Measurements from ENCODE around the gene WIPI1.
A peak's percentile ranks its signal among the peaks of the same experiment; 100 is the strongest.
"Not testable (repeated sequence)": the region's sequence is repeated elsewhere in the genome, so short reads cannot be mapped to it uniquely, and the experiment has no call there.

WIPI1 gene

DNA sequence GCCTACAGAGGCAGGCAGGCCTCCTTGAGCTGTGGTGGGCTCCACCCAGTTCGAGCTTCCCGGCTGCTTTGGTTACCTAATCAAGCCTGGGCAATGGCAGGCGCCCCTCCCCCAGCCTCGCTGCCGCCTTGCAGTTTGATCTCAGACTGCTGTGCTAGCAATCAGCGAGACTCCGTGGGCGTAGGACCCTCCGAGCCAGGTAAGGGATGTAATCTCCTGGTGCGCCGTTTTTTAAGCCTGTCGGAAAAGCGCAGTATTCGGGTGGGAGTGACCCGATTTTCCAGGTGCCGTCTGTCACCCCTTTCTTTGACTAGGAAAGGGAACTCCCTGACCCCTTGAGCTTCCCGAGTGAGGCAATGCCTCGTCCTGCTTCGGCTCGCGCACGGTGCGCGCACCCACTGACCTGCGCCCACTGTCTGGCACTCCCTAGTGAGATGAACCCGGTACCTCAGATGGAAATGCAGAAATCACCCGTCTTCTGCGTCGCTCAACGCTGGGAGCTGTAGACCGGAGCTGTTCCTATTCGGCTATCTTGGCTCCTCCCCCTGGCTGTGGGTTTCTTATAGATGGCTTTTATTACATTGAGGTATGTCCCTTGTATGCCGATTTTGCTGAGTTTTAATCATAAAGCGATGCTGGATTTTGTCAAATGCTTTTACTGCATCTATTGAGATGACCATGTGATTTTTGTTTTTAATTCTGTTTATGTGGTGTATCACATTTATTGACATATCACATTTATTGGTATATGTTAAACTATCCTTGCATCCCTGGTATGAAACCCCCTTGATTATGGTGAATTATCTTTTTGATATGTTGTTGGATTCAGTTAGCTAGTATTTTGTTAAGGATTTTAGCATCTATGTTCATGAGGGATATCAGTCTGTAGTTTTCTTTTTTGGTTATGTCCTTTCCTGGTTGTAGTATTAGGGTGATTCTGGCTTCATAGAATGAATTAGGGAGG lies 43.4 kb downstream of the WIPI1 start:
- peak in 1 of 2 experiments; percentile 56 for DNase-seq

- not testable (repeated sequence) for DNase-seq
Measured at GRCh38 chr17:68407656-68408055, 49.6 kb downstream of the WIPI1 start.

DNA sequence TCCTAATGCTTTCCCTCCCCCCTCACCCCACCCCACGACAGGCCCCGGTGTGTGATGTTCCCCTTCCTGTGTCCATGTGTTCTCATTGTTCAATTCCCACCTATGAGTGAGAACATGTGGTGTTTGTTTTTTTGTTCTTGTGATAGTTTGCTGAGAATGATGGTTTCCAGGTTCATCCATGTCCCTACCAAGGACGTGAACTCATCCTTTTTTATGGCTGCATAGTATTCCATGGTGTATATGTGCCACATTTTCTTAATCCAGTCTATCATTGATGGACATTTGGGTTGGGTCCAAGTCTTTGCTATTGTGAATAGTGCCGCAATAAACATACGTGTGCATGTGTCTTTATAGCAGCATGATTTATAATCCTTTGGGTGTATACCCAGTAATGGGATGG lies 53.5 kb downstream of the WIPI1 start:
- DNase-seq, result not testable (repeated sequence)

DNA sequence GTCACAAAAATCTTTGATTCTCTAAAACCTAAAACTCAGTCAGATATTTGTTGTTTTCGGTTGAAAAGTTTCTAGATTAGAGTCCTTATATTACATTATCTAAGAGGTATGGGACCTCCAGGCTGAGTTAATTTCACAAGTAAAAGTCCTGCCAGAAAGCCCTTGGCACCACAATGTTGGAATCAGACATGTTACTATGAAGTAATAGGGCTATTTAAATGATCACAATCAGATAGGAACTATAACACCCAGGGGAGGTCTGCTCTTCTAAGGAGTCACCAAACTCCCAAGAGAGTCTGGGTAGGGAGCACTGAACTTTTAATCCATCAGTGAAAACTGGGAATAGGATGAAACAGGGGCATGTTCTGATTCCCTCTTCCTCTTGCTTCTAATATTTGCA lies 54.2 kb downstream of the WIPI1 start:
- no peak for DNase-seq

DNA sequence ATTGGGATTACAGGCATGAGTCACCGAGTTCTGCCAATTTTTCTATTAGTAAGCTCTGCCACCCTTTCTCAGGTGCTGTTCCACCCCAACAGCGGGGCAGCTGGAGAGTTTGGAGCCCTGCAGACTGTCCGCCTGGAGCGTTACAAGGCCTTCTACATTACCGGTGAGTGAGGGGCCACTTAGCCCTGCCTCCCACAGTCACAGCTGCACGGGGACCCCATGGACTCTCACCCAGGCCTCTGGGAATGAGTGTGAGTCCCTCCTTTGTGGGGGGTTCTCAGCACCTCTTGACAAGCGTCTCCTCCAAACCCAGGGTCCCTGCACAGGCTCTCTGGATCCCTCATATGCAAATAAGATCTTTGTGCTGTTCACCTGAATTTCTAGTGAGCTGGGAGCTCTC lies 56.0 kb downstream of the WIPI1 start:
- no peak for DNase-seq

DNA sequence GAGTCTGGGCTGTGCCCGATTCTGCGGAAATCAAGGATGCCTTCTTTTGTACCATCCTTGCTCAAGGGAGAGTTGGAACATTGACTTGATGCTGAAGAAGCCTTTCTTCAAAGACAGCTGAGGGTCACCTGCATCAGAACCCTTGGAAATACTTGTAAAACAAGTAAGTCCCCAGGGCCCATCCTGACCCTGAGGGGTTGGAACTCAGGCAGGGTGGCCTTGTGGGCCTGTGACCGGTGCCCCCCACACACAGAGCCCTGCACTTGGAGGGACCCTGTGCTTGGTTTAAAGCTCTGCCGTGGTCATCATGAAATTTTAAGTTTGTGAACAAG lies 56.9 kb downstream of the WIPI1 start:
- no peak for DNase-seq

GRCh38 chr17:68399638-68400403 lies 57.5 kb downstream of the WIPI1 start:
- no peak for DNase-seq

- DNase-seq, result peak; percentile 12 to 66
Measured at GRCh38 chr17:68398691-68399637, 58.3 kb downstream of the WIPI1 start.

DNA sequence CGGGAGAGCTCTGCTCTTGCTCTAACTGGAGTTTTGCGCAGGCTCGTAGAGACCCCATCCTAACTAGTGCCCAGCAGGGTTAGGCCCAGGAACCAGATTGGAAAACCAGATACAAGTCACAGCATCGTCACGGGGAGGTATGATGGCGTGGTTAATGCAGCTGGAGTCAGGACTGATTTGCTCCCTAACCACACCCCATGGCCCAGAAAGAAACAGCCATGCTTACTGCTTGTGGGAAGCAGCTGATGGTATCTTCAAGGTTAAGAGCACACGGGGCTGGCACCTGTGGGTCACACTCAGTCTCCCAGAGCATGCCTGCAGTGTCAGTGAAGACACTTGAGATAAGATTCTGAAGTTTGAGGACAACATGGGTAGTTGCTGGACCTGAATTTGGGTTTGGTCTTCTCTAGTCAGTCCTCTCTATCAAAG lies 60.2 kb downstream of the WIPI1 start:
- no peak for DNase-seq

GRCh38 chr17:68396226-68397107 lies 60.8 kb downstream of the WIPI1 start:
- no peak for DNase-seq

GRCh38 chr17:68394608-68395331 lies 62.5 kb downstream of the WIPI1 start:
- DNase-seq, result no peak

DNA sequence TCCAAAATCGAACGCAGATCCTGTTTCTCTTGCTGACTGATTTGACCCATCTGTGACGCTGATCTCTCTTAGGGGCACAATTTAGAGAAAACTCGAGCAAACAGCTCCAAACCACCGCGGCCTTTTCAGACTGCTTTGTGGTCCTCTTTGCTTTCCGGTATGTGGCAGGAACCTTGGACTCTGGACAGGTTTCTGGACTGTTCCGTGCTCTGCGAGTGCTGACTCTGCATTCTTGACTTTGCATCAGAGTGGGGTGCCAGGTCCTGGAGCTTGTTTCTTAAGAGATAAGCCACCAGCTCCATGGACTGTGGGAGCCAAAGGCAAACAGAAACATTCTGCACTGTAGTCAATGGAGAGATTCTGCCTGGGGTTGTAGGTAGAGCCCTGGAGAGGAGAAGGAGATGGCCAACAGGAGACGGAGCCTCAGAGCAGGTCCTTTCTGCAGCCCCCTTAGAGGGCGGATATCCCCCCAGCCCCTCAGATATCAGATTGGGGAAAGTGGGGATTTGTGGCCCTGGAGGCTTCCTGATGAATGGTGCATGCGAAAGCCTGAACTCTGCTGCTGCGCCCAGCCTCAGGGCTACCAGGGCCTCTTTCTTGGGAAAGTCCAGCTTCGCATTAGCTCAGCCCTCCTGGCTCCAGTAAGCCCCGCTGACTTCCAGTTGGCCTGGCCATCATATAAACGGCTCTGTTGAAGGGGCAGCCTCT lies 65.6 kb downstream of the WIPI1 start:
- no peak for DNase-seq

DNA sequence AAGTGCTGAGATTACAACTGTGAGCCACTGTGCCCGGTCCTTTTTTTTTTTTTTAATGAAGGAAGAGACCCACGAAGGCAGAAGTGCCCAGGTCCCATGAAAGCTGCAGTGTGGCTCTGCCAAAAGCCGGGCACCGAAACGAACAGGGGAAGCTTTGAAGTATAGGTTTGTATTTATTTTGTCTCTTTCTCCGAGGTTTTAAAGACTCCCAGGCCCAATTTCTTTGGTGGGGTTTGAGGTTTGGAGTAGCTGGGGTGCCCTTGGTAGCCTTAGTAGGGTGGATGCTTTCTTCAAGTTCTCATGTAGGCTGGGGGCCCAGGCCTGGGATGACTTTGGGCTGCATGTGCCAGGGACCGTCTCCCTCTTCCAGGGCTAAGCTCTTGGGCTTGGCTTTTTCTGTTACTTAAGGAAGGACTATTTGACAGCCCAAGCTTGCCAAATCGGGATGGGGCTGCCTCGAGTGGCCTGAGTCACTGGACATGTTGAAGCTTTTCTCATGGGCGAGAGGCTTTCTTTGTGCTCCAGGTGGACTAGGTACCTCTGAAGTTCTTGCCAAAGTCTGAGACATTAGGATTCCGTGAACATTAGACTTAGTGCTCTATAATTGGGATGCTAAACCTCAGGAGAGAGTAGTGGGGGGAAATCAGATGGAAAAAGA lies 66.3 kb downstream of the WIPI1 start:
- no peak for DNase-seq

DNA sequence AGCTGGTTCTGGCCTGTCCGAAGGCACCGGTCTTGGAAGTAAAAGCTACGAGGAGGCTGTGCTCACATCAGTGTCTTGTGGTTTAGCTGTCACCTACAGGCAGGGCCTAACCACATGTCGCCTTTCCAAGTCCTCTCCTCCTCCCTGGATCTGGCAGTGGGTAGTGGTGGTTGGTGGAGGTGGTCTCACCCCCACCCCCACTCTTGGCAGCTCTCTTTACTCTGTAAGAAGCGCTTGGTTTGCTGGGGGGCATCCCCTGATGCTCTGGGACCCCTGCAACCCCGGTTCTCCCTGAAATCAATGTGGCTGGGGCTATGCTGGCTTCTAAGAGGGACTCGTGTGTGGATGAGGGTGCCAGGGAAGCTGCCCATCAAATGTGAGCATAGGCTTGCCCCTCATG lies 68.3 kb downstream of the WIPI1 start:
- no peak for DNase-seq

DNA sequence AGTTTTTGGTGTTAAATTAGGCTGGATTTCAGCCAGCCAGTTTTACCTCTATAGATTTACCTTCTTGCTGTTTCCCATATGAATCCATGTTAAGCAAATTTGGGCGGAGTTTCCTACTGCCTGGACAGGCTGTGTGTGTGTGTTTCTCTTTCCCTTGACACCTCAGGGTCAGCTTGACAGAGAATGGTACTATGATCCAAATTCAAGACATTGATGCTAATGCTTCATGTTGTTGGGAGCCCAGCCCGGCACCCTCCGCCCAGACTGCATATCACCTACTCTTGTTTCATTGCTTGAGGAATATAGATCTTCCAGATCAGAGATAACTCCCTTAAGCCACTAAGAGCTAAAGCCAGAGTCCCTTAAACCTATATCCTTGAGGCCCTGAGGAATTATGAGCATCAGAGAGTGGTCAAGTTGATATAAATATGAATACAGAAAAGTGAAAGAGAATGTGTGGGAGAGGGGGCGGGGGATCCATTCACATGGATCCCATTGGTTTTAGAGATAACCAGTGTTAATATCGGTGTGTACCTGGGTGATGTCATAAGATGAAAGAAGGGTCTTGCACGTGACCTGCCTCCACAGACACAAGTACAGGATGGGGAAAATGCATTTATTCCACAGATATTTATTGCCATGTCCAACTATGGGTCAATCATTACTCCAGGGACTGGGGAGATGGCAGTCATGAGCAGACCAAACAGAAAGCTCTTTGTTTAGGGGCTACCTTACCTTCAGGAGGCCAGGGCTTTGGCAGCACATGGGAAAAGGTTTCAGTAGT lies 69.7 kb downstream of the WIPI1 start:
- peak in 1 of 2 experiments; percentile 7 for DNase-seq

GRCh38 chr17:68385490-68386215 lies 71.6 kb downstream of the WIPI1 start:
- DNase-seq, result no peak

- no peak for DNase-seq
Measured at GRCh38 chr17:68384941-68385340, 72.4 kb downstream of the WIPI1 start.

DNA sequence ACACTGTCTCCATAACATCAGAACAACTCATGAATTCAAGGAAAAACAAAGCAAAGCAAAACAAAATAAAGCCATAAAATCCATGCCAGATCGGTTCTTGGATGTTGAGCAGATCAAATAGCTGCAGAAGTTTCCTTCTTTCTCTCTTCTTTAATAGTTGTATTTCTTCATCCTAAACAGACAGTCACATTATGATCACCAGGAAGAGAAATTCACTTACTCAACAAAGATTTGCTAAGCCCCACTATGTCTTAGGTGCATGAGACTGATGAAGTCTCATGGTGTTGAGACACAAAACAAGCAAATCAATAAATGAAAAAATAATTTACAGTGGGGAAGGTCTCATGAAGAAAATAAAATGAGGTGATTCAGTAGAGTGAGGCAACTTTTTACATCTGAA lies 72.8 kb downstream of the WIPI1 start:
- no peak for DNase-seq

All from NCI-H526 (cell line).